GM20000 (cell line): Measurements from ENCODE around the gene CORO1C.

Source experiments
- DNase-seq: peaks from one replicate; pipeline ENCODE4 v3.0.0; 2012; ENCODE audit warnings: low spot score
- CTCF ChIP-seq: IDR thresholded peaks from 2 replicates; pipeline ENCODE4 v1.5.1; 2012; ENCODE audit warnings: mild to moderate bottlenecking, control low read depth; ENCODE audit errors: extremely low read depth, missing control alignments

The CORO1C gene

GRCh38 chr12:108676707-108677106, 54.6 kb downstream of the CORO1C start:
- no peak for TF ChIP-seq CTCF
- DNase-seq: no peak

- no peak for TF ChIP-seq CTCF
- DNase-seq: no peak
Measured at GRCh38 chr12:108675792-108676191, 55.5 kb downstream of the CORO1C start.

- no peak for DNase-seq
- TF ChIP-seq CTCF: no peak
Measured at GRCh38 chr12:108672054-108672453, 59.3 kb downstream of the CORO1C start.

GRCh38 chr12:108671110-108671509, 60.2 kb downstream of the CORO1C start:
- no peak for TF ChIP-seq CTCF
- no peak for DNase-seq

- no peak for DNase-seq
- TF ChIP-seq CTCF: no peak
Measured at GRCh38 chr12:108670066-108670631, 61.2 kb downstream of the CORO1C start.

GRCh38 chr12:108668542-108668941, 62.8 kb downstream of the CORO1C start:
- no peak for DNase-seq
- TF ChIP-seq CTCF: no peak

- no peak for TF ChIP-seq CTCF
- no peak for DNase-seq
Measured at GRCh38 chr12:108668063-108668462, 63.3 kb downstream of the CORO1C start.
